ENCODE data around the gene NRXN2.

The NRXN2 gene

GRCh38 chr11:64742889-64743590 is 20.0 kb upstream of the NRXN2 start:
- peak; percentile 68 for DNase-seq

GRCh38 chr11:64742087-64742888 is 19.3 kb upstream of the NRXN2 start:
- peak; percentile 63 for DNase-seq

GRCh38 chr11:64741375-64742086 is 18.5 kb upstream of the NRXN2 start:
- peak; percentile 39 for DNase-seq

- DNase-seq = no peak
Measured at GRCh38 chr11:64739871-64740270, 16.9 kb upstream of the NRXN2 start.

- DNase-seq = no peak
Measured at GRCh38 chr11:64736654-64737053, 13.7 kb upstream of the NRXN2 start.

GRCh38 chr11:64735725-64736259 is 12.8 kb upstream of the NRXN2 start:
- DNase-seq = no peak

GRCh38 chr11:64734811-64735724 is 12.1 kb upstream of the NRXN2 start:
- DNase-seq = no peak

- DNase-seq = no peak
Measured at GRCh38 chr11:64731601-64732000, 8.6 kb upstream of the NRXN2 start.

GRCh38 chr11:64729851-64730382 is 6.9 kb upstream of the NRXN2 start:
- no peak for DNase-seq

- no peak for DNase-seq
Measured at GRCh38 chr11:64728757-64729365, 5.9 kb upstream of the NRXN2 start.

- DNase-seq = no peak
Measured at GRCh38 chr11:64726867-64727530, 4.0 kb upstream of the NRXN2 start.

GRCh38 chr11:64726211-64726641 is 3.2 kb upstream of the NRXN2 start:
- no peak for DNase-seq

- DNase-seq = no peak
Measured at GRCh38 chr11:64724863-64725532, 2.0 kb upstream of the NRXN2 start.

GRCh38 chr11:64723907-64724862 is 1.2 kb upstream of the NRXN2 start:
- no peak for DNase-seq

GRCh38 chr11:64722141-64723065 is 594 bp downstream of the NRXN2 start:
- DNase-seq = no peak

GRCh38 chr11:64721359-64721699 is 1.7 kb downstream of the NRXN2 start:
- DNase-seq = no peak

GRCh38 chr11:64720640-64721358 is 2.2 kb downstream of the NRXN2 start:
- DNase-seq = no peak
